Measurements from ENCODE around the gene B9D1.

Gene B9D1

GRCh38 chr17:19319771-19320505, 42.6 kb downstream of the B9D1 start:
- no peak for DNase-seq (ENCODE audit: low spot score)

GRCh38 chr17:19318611-19319010, 43.9 kb downstream of the B9D1 start:
- DNase-seq (ENCODE audit: low spot score), result no peak

GRCh38 chr17:19317359-19318095, 45.0 kb downstream of the B9D1 start:
- DNase-seq (ENCODE audit: low spot score), result peak; percentile 98

GRCh38 chr17:19316761-19317358, 45.7 kb downstream of the B9D1 start:
- no peak for DNase-seq (ENCODE audit: low spot score)

GRCh38 chr17:19315104-19315503, 47.4 kb downstream of the B9D1 start:
- no peak for DNase-seq (ENCODE audit: low spot score)

- no peak for DNase-seq (ENCODE audit: low spot score)
Measured at GRCh38 chr17:19313746-19314651, 48.5 kb downstream of the B9D1 start.

GRCh38 chr17:19313066-19313745, 49.3 kb downstream of the B9D1 start:
- DNase-seq (ENCODE audit: low spot score), result no peak

- DNase-seq (ENCODE audit: low spot score), result no peak
Measured at GRCh38 chr17:19312406-19312805, 50.1 kb downstream of the B9D1 start.

- DNase-seq (ENCODE audit: low spot score), result no peak
Measured at GRCh38 chr17:19311421-19312215, 50.9 kb downstream of the B9D1 start.

- no peak for DNase-seq (ENCODE audit: low spot score)
Measured at GRCh38 chr17:19311016-19311415, 51.5 kb downstream of the B9D1 start.

GRCh38 chr17:19310151-19310550, 52.4 kb downstream of the B9D1 start:
- DNase-seq (ENCODE audit: low spot score), result no peak

- DNase-seq (ENCODE audit: low spot score), result no peak
Measured at GRCh38 chr17:19309701-19310100, 52.8 kb downstream of the B9D1 start.

- DNase-seq (ENCODE audit: low spot score), result no peak
Measured at GRCh38 chr17:19308398-19308797, 54.1 kb downstream of the B9D1 start.

GRCh38 chr17:19307521-19307920, 55.0 kb downstream of the B9D1 start:
- no peak for DNase-seq (ENCODE audit: low spot score)

GRCh38 chr17:19306160-19307111, 56.1 kb downstream of the B9D1 start:
- DNase-seq (ENCODE audit: low spot score), result peak; percentile 99

GRCh38 chr17:19305761-19306159, 56.8 kb downstream of the B9D1 start:
- DNase-seq (ENCODE audit: low spot score), result no peak

- DNase-seq (ENCODE audit: low spot score), result no peak
Measured at GRCh38 chr17:19305256-19305655, 57.3 kb downstream of the B9D1 start.

GRCh38 chr17:19304751-19305150, 57.8 kb downstream of the B9D1 start:
- DNase-seq (ENCODE audit: low spot score), result no peak

- no peak for DNase-seq (ENCODE audit: low spot score)
Measured at GRCh38 chr17:19304209-19304608, 58.3 kb downstream of the B9D1 start.
